ENCODE measurements around the gene THAP10. TPM values are rescaled to one million over a fixed set of nuclear protein-coding genes. Genes with fewer than 3 reads are reported as not detected.
"Not testable (repeated sequence)": the region's sequence is repeated elsewhere in the genome, so short reads cannot be mapped to it uniquely, and the experiment has no call there.

Gene THAP10
- total RNA-seq, result 1.3 and 1.4 TPM in 2 replicates

GRCh38 chr15:70892002-70892911, at the start of gene THAP10, which contains the start of gene LRRC49:
TSS of gene THAP10 (minus strand) at chr15:70892433. CDS start at chr15:70892272, 161 bp downstream.
TSS of gene LRRC49 (plus strand) at chr15:70892826. CDS start at chr15:70892895, 69 bp downstream.
- DNase-seq (ENCODE audit: low read depth in 2 of 2), result peak; percentile 98

- DNase-seq (ENCODE audit: low read depth in 2 of 2), result no peak
Observed at GRCh38 chr15:70936326-70936725, 44.1 kb upstream of the THAP10 start.

- DNase-seq (ENCODE audit: low read depth in 2 of 2), result no peak
Observed at GRCh38 chr15:70935631-70936030, 43.4 kb upstream of the THAP10 start.

GRCh38 chr15:70933411-70933810, 41.2 kb upstream of the THAP10 start:
- no peak for DNase-seq (ENCODE audit: low read depth in 2 of 2)

GRCh38 chr15:70932397-70932796, 40.2 kb upstream of the THAP10 start:
- no peak for DNase-seq (ENCODE audit: low read depth in 2 of 2)

GRCh38 chr15:70931821-70932220, 39.6 kb upstream of the THAP10 start:
- DNase-seq (ENCODE audit: low read depth in 2 of 2), result no peak

GRCh38 chr15:70926914-70927313, 34.7 kb upstream of the THAP10 start:
- DNase-seq (ENCODE audit: low read depth in 2 of 2), result not testable (repeated sequence)

- peak in 1 of 2 donors; percentile 10 for DNase-seq (ENCODE audit: low read depth in 2 of 2)
Observed at GRCh38 chr15:70923311-70924080, 31.3 kb upstream of the THAP10 start.

GRCh38 chr15:70922119-70922518, 29.9 kb upstream of the THAP10 start:
- DNase-seq (ENCODE audit: low read depth in 2 of 2), result no peak

GRCh38 chr15:70920981-70921696, 28.9 kb upstream of the THAP10 start:
- DNase-seq (ENCODE audit: low read depth in 2 of 2), result no peak

- no peak for DNase-seq (ENCODE audit: low read depth in 2 of 2)
Observed at GRCh38 chr15:70917955-70918354, 25.7 kb upstream of the THAP10 start.

GRCh38 chr15:70916531-70916930, 24.3 kb upstream of the THAP10 start:
- DNase-seq (ENCODE audit: low read depth in 2 of 2), result no peak

GRCh38 chr15:70912187-70912586, 20.0 kb upstream of the THAP10 start:
- no peak for DNase-seq (ENCODE audit: low read depth in 2 of 2)

GRCh38 chr15:70910958-70911357, 18.7 kb upstream of the THAP10 start:
- no peak for DNase-seq (ENCODE audit: low read depth in 2 of 2)

GRCh38 chr15:70907784-70908471, 15.7 kb upstream of the THAP10 start:
- no peak for DNase-seq (ENCODE audit: low read depth in 2 of 2)

GRCh38 chr15:70906842-70907241, 14.6 kb upstream of the THAP10 start:
- DNase-seq (ENCODE audit: low read depth in 2 of 2), result no peak

GRCh38 chr15:70902107-70902506, 9.9 kb upstream of the THAP10 start:
- peak in 1 of 2 donors; percentile 72 for DNase-seq (ENCODE audit: low read depth in 2 of 2)

GRCh38 chr15:70892912-70893560, 803 bp upstream of the THAP10 start:
- DNase-seq (ENCODE audit: low read depth in 2 of 2), result peak; percentile 23 to 69

GRCh38 chr15:70882361-70882760, 9.9 kb downstream of the THAP10 start:
- no peak for DNase-seq (ENCODE audit: low read depth in 2 of 2)

- no peak for DNase-seq (ENCODE audit: low read depth in 2 of 2)
Observed at GRCh38 chr15:70880781-70881180, 11.5 kb downstream of the THAP10 start.
